Stimulated activated naive CD8-positive, alpha-beta T cell treated with anti-CD3 and anti-CD28 coated beads, Interleukin-15, Interleukin-2, amounts not matched to agents 100 ng/mL and 50 ng/mL, for 24 hours (primary cell): ENCODE results near the gene NEUROG3.
A peak's percentile ranks its signal among the peaks of the same experiment; 100 is the strongest.

ENCODE experiments used
- H3K27ac Mint-ChIP-seq: one replicate; pipeline ENCODE4 v1.8.0; 2021; ENCODE audit warnings: mild to moderate bottlenecking, mixed read lengths
- H3K27me3 Mint-ChIP-seq: one replicate; pipeline ENCODE4 v1.8.0; 2021; ENCODE audit warnings: mixed read lengths
- H3K36me3 Mint-ChIP-seq: one replicate; pipeline ENCODE4 v1.8.0; 2021; ENCODE audit warnings: low read depth, mixed read lengths
- H3K4me1 Mint-ChIP-seq: one replicate; pipeline ENCODE4 v1.8.0; 2021; ENCODE audit warnings: low read depth, mixed read lengths
- H3K4me3 Mint-ChIP-seq: one replicate; pipeline ENCODE4 v1.8.0; 2021; ENCODE audit warnings: mild to moderate bottlenecking, mixed read lengths
- H3K9me3 Mint-ChIP-seq: one replicate; pipeline ENCODE4 v1.8.0; 2021; ENCODE audit warnings: mixed read lengths

Gene NEUROG3

GRCh38 chr10:69577268-69578232 is 4.3 kb upstream of the NEUROG3 start:
- no peaks in the 10 kb centered on the region for H3K36me3 Mint-ChIP-seq
- no peaks in the 10 kb centered on the region for H3K9me3 Mint-ChIP-seq
- no peak overlapping the region for H3K4me3 Mint-ChIP-seq
- H3K27me3 Mint-ChIP-seq = peaks cover 79% of the 10 kb centered on the region
- H3K27ac Mint-ChIP-seq = no peak overlapping the region
- peaks cover 19% of the 10 kb centered on the region for H3K4me1 Mint-ChIP-seq

- peaks cover 83% of the 10 kb centered on the region for H3K27me3 Mint-ChIP-seq
- no peaks in the 10 kb centered on the region for H3K9me3 Mint-ChIP-seq
- no peak overlapping the region for H3K4me3 Mint-ChIP-seq
- H3K36me3 Mint-ChIP-seq = no peaks in the 10 kb centered on the region
- H3K4me1 Mint-ChIP-seq = peaks cover 24% of the 10 kb centered on the region
- no peak overlapping the region for H3K27ac Mint-ChIP-seq
These were observed 3.3 kb upstream of the NEUROG3 start for GRCh38 chr10:69576334-69577011.

- no peaks in the 10 kb centered on the region for H3K9me3 Mint-ChIP-seq
- no peaks in the 10 kb centered on the region for H3K36me3 Mint-ChIP-seq
- H3K27ac Mint-ChIP-seq = no peak overlapping the region
- H3K4me3 Mint-ChIP-seq = no peak overlapping the region
- peaks cover 25% of the 10 kb centered on the region for H3K4me1 Mint-ChIP-seq
- H3K27me3 Mint-ChIP-seq = peaks cover 86% of the 10 kb centered on the region
These were observed 2.0 kb upstream of the NEUROG3 start for GRCh38 chr10:69575164-69575722.

GRCh38 chr10:69574571-69574978 is 1.4 kb upstream of the NEUROG3 start:
- H3K9me3 Mint-ChIP-seq = no peaks in the 10 kb centered on the region
- H3K36me3 Mint-ChIP-seq = no peaks in the 10 kb centered on the region
- H3K27ac Mint-ChIP-seq = no peak overlapping the region
- H3K4me1 Mint-ChIP-seq = peaks cover 25% of the 10 kb centered on the region
- peaks cover 86% of the 10 kb centered on the region for H3K27me3 Mint-ChIP-seq
- no peak overlapping the region for H3K4me3 Mint-ChIP-seq

- no peak overlapping the region for H3K27ac Mint-ChIP-seq
- H3K4me3 Mint-ChIP-seq = peak overlapping the region; percentile 74
- H3K9me3 Mint-ChIP-seq = no peaks in the 10 kb centered on the region
- peaks cover 86% of the 10 kb centered on the region for H3K27me3 Mint-ChIP-seq
- peaks cover 25% of the 10 kb centered on the region for H3K4me1 Mint-ChIP-seq
- no peaks in the 10 kb centered on the region for H3K36me3 Mint-ChIP-seq
These were observed 815 bp downstream of the NEUROG3 start for GRCh38 chr10:69572159-69573055.

- no peaks in the 10 kb centered on the region for H3K9me3 Mint-ChIP-seq
- H3K4me1 Mint-ChIP-seq = peaks cover 25% of the 10 kb centered on the region
- H3K4me3 Mint-ChIP-seq = peak overlapping the region; percentile 65
- no peak overlapping the region for H3K27ac Mint-ChIP-seq
- H3K27me3 Mint-ChIP-seq = peaks cover 86% of the 10 kb centered on the region
- H3K36me3 Mint-ChIP-seq = no peaks in the 10 kb centered on the region
These were observed 1.5 kb downstream of the NEUROG3 start for GRCh38 chr10:69571618-69572158.

GRCh38 chr10:69570050-69570816 is 3.0 kb downstream of the NEUROG3 start:
- Mint-ChIP-seq H3K27me3 (peaks cover 88% of the 10 kb centered on the region), H3K4me3 (no peak overlapping the region), H3K27ac (no peak overlapping the region), H3K4me1 (peaks cover 25% of the 10 kb centered on the region), H3K9me3 (no peaks in the 10 kb centered on the region), H3K36me3 (no peaks in the 10 kb centered on the region)

- no peak overlapping the region for H3K4me3 Mint-ChIP-seq
- no peak overlapping the region for H3K27ac Mint-ChIP-seq
- no peaks in the 10 kb centered on the region for H3K36me3 Mint-ChIP-seq
- no peaks in the 10 kb centered on the region for H3K9me3 Mint-ChIP-seq
- peaks cover 20% of the 10 kb centered on the region for H3K4me1 Mint-ChIP-seq
- peaks cover 84% of the 10 kb centered on the region for H3K27me3 Mint-ChIP-seq
These were observed 3.8 kb downstream of the NEUROG3 start for GRCh38 chr10:69569396-69569934.

GRCh38 chr10:69568472-69569395 is 4.5 kb downstream of the NEUROG3 start:
- H3K36me3 Mint-ChIP-seq = no peaks in the 10 kb centered on the region
- no peak overlapping the region for H3K4me3 Mint-ChIP-seq
- H3K27ac Mint-ChIP-seq = no peak overlapping the region
- H3K4me1 Mint-ChIP-seq = peaks cover 14% of the 10 kb centered on the region
- H3K9me3 Mint-ChIP-seq = no peaks in the 10 kb centered on the region
- peaks cover 84% of the 10 kb centered on the region for H3K27me3 Mint-ChIP-seq

GRCh38 chr10:69567920-69568319 is 5.3 kb downstream of the NEUROG3 start:
- Mint-ChIP-seq H3K36me3 (no peaks in the 10 kb centered on the region), H3K4me3 (no peak overlapping the region), H3K9me3 (no peaks in the 10 kb centered on the region), H3K4me1 (peaks cover 8% of the 10 kb centered on the region), H3K27me3 (peaks cover 79% of the 10 kb centered on the region), H3K27ac (no peak overlapping the region)

- no peak overlapping the region for H3K4me3 Mint-ChIP-seq
- peaks cover 37% of the 10 kb centered on the region for H3K27me3 Mint-ChIP-seq
These were observed 10.4 kb downstream of the NEUROG3 start for GRCh38 chr10:69562731-69563254.

GRCh38 chr10:69559525-69559924 is 13.7 kb downstream of the NEUROG3 start:
- Mint-ChIP-seq H3K36me3 (no peaks in the 10 kb centered on the region), H3K4me3 (no peak overlapping the region), H3K27ac (no peak overlapping the region), H3K4me1 (peaks cover 10% of the 10 kb centered on the region), H3K9me3 (no peaks in the 10 kb centered on the region), H3K27me3 (peaks cover 18% of the 10 kb centered on the region)

More at GRCh38 chr10:69562731-69563254, 10.4 kb downstream of the NEUROG3 start:
- H3K4me1 Mint-ChIP-seq = peaks cover 10% of the 10 kb centered on the region
- no peaks in the 10 kb centered on the region for H3K36me3 Mint-ChIP-seq
- no peaks in the 10 kb centered on the region for H3K9me3 Mint-ChIP-seq
- H3K27ac Mint-ChIP-seq = no peak overlapping the region
